CD4-positive, alpha-beta T cell (primary cell): ENCODE data around the gene ISG20. TPM values are rescaled to one million over a fixed set of nuclear protein-coding genes. Genes with fewer than 3 reads are reported as not detected.

ENCODE experiments used
- ATAC-seq: fragments of 200-7000 bp; cut with Tn5 transposase; one replicate; pipeline ENCODE4 v1.10.0; 2022; ENCODE audit warnings: mild to moderate bottlenecking; ENCODE audit not compliant: poor library complexity
- CTCF ChIA-PET: fragments of 350-600 bp; sonication (Branson Sonifier 250); formaldehyde crosslinking; loops from one replicate; lab custom pipeline; 2021; ENCODE audit warnings: antibody characterized with exemption, inconsistent platforms; lab: Charles Lee
- POLR2A ChIA-PET: fragments of 350-600 bp; sonication (Branson Sonifier 250); formaldehyde crosslinking; loops from one replicate; lab custom pipeline; 2021; ENCODE audit warnings: antibody characterized with exemption, inconsistent platforms; lab: Charles Lee
- DNase-seq, 14 experiments: peaks; one replicate each; pipeline ENCODE4 v3.0.0-alpha.2; 2013 to 2020; ENCODE audit warnings: mixed read lengths in 2 of 14
- H3K27ac ChIP-seq, 2 donors: one replicate each; pipeline versions ENCODE4 v1.5.1 to v1.7.0; 2013; ENCODE audit warnings: low read length in 2 of 2, low read depth in 1 of 2, mild to moderate bottlenecking in 1 of 2
- H3K27me3 ChIP-seq, 2 experiments: 1 replicate in 1 of 2; 2 replicates in 1 of 2; pipeline versions ENCODE4 v1.6.1 to v1.7.0; 2013; ENCODE audit warnings: low read length in 2 of 2, control low read depth in 1 of 2, mild to moderate bottlenecking in 1 of 2, moderate library complexity in 1 of 2; ENCODE audit not compliant: insufficient read depth in 2 of 2, control insufficient read depth in 1 of 2
- H3K36me3 ChIP-seq: one replicate; pipeline ENCODE4 v1.6.1; 2013; ENCODE audit warnings: low read length, control low read depth; ENCODE audit not compliant: insufficient read depth
- H3K4me1 ChIP-seq: one replicate; pipeline ENCODE4 v1.6.1; 2013; ENCODE audit warnings: low read length, control low read depth; ENCODE audit not compliant: insufficient read depth
- H3K4me3 ChIP-seq: one replicate; pipeline ENCODE4 v1.5.1; 2013; ENCODE audit warnings: mild to moderate bottlenecking, low read length, moderate library complexity
- H3K9me3 ChIP-seq, 2 experiments: 1 replicate in 1 of 2; 2 replicates in 1 of 2; pipeline versions ENCODE4 v1.6.1 to v1.7.0; 2013; ENCODE audit warnings: low read length in 2 of 2, mild to moderate bottlenecking in 2 of 2, control low read depth in 1 of 2, moderate library complexity in 1 of 2; ENCODE audit not compliant: control insufficient read depth in 1 of 2, insufficient read depth in 1 of 2
- H3K27ac Mint-ChIP-seq: one replicate; pipeline ENCODE4 v1.8.0; 2020; ENCODE audit warnings: mixed read lengths
- H3K27me3 Mint-ChIP-seq: one replicate; pipeline ENCODE4 v1.8.0; 2021; ENCODE audit warnings: mixed read lengths
- H3K36me3 Mint-ChIP-seq: one replicate; pipeline ENCODE4 v1.8.0; 2021; ENCODE audit warnings: low read depth, mixed read lengths
- H3K4me1 Mint-ChIP-seq: one replicate; pipeline ENCODE4 v1.8.0; 2021; ENCODE audit warnings: low read depth, mixed read lengths
- H3K4me3 Mint-ChIP-seq: one replicate; pipeline ENCODE4 v1.8.0; 2020; ENCODE audit warnings: mild to moderate bottlenecking, mixed read lengths
- H3K9me3 Mint-ChIP-seq: one replicate; pipeline ENCODE4 v1.8.0; 2020; ENCODE audit warnings: mixed read lengths
- intact Hi-C, 2 experiments: fragments of 100-400 bp; cut with DNase I in 1 of 2; cut with micrococcal nuclease in 1 of 2; formaldehyde crosslinking; loops; one replicate each; pipeline versions ENCODE4 v1.15.1 to v1.9.0; 2023 to 2025; cut with DNase I, micrococcal nuclease
- total RNA-seq, 174 experiments: library from RNA in 2 of 174; stranded (reverse) in 2 of 174; gene quantifications; one replicate each; pipeline ENCODE4 v1.2.3 and lab custom pipeline; 2021 to 2026
- TF ChIP-seq, protein P1 (sequence below): fragments of 200-600 bp; IDR thresholded peaks from one replicate; pipeline ENCODE4 v1.8.0; 2022; ENCODE audit warnings: antibody characterized with exemption, mild to moderate bottlenecking

The ISG20 gene
- total RNA-seq, 2 experiments from 2014 or later, result 152 to 157 TPM

DNA sequence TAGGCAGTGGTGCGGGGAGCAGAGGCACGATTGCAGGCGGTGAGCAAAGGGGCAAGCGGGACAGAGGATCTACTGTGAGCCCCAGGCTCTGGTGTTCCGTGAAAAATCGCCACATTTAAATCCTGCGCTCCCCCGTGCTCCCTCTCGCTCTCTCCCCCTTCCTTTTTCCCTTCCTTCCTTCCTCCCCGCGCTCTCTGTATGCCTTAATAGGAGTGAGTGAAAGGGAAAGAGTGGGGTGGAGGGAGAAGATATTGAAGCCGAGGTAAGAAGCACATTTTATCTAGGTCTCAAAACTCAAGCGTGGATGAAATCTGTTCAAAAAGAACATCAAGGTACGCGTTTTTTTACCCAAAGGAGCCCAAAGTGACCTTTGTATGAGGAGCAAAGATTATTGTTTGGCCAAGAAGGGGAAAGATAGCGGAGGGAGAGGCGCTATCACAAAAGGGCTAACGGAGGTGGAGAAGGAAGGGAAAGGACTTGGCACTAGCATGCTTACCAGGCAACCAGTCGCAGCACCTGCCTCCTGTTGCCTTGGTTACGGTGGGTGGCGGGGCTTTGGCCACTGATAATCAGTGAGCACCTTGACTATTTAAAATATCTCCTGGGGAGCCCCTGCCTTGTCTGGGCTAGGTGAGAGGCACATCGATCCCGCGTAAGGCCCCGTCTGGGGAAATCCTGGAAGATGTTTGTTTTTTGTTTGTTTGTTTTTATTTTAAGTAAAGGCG is 32.6 kb upstream of the ISG20 start:
- H3K4me3 Mint-ChIP-seq, result no peak overlapping the region
- CTCF ChIA-PET, result no interaction called here
- peaks cover 17% of the 10 kb centered on the region for H3K4me1 Mint-ChIP-seq
- Histone ChIP-seq H3K9me3 (peaks cover 0 to 27% of the 10 kb centered on the region in 2 experiments), H3K4me3 (no peak overlapping the region), H3K27ac (no peak overlapping the region), H3K27me3 (peaks cover 69 to 82% of the 10 kb centered on the region in 2 experiments), H3K36me3 (no peaks in the 10 kb centered on the region), H3K4me1 (peaks cover 25% of the 10 kb centered on the region)
- intact Hi-C loops, result no loop called here
- ATAC-seq (no peak), DNase-seq (no peak)
- POLR2A ChIA-PET, result no interaction called here
- no peak overlapping the region for H3K27ac Mint-ChIP-seq
- TF ChIP-seq, protein P1, sequence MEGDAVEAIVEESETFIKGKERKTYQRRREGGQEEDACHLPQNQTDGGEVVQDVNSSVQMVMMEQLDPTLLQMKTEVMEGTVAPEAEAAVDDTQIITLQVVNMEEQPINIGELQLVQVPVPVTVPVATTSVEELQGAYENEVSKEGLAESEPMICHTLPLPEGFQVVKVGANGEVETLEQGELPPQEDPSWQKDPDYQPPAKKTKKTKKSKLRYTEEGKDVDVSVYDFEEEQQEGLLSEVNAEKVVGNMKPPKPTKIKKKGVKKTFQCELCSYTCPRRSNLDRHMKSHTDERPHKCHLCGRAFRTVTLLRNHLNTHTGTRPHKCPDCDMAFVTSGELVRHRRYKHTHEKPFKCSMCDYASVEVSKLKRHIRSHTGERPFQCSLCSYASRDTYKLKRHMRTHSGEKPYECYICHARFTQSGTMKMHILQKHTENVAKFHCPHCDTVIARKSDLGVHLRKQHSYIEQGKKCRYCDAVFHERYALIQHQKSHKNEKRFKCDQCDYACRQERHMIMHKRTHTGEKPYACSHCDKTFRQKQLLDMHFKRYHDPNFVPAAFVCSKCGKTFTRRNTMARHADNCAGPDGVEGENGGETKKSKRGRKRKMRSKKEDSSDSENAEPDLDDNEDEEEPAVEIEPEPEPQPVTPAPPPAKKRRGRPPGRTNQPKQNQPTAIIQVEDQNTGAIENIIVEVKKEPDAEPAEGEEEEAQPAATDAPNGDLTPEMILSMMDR, result no peak
- H3K36me3 Mint-ChIP-seq, result no peaks in the 10 kb centered on the region
- no peaks in the 10 kb centered on the region for H3K9me3 Mint-ChIP-seq
- peaks cover 96% of the 10 kb centered on the region for H3K27me3 Mint-ChIP-seq

DNA sequence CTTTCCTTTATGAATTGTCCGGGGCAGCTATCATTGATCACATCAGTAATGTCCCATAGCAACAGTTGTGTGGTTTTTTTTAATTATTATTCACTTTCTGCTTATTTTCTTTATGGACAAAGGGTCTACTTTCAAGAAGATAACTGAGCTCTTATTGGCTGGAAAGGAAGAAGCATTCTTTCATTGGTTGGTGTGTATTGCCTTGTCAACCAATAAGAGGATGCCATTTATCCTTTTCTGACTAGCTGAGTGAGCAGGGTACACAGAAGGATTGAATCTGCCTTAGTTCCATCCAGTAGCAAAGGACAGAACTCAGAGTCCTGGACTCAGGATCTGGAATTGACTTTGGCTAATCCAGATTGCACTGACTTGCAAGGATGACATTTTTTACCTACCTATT is 30.9 kb upstream of the ISG20 start:
- intact Hi-C loops, result no loop called here
- Mint-ChIP-seq H3K27me3 (peaks cover 98% of the 10 kb centered on the region), H3K36me3 (no peaks in the 10 kb centered on the region), H3K4me3 (no peak overlapping the region), H3K4me1 (peaks cover 17% of the 10 kb centered on the region), H3K9me3 (no peaks in the 10 kb centered on the region), H3K27ac (no peak overlapping the region)
- ChIA-PET POLR2A (interaction anchor here (1.0 kb wide), 1 partner anchor 30 kb away, joined by 3 read pairs; no protein-coding TSS in a partner anchor), CTCF (no interaction called here)
- ATAC-seq (no peak), DNase-seq (no peak)
- Histone ChIP-seq H3K4me3 (no peak overlapping the region), H3K9me3 (peaks cover 0 to 27% of the 10 kb centered on the region in 2 experiments), H3K4me1 (peaks cover 25% of the 10 kb centered on the region), H3K27me3 (peaks cover 72 to 82% of the 10 kb centered on the region in 2 experiments), H3K36me3 (no peaks in the 10 kb centered on the region), H3K27ac (no peak overlapping the region)
- TF ChIP-seq, protein P1, result no peak

DNA sequence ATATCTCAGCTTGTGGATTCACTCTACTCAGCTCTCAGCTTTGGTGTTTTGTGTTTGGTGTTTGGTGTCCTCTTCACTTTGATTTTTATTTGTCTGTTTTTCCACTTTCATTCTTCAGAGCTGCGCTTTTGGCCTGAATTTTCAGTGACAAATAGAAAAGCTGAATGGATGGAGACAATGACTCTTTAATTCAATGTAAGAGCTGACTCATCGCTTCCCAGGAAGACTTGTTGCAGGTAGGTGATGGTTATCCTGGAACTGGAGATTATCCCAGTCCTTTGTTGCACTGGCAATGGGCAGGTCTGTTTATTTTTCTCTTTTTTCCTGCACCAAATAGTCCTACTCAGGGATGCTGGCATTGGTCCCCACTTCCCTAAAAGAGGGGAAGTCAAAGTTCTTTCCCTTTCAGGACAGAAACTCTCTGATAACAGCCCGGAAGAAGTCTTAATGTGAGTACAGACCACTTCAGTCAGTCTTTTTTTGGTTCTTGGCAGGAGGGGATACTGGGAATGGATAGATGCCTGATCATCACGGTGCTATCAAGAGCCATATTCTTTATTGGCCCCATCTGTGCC is 30.1 kb upstream of the ISG20 start:
- TF ChIP-seq, protein P1, result no peak
- ChIA-PET POLR2A (interaction anchor here (1.0 to 1.8 kb wide), 2 partner anchors 13 to 29 kb away, joined by 3 to 4 read pairs; partner anchors contain the start of gene AEN), CTCF (no interaction called here)
- no peak for ATAC-seq
- H3K27me3 ChIP-seq, result peaks cover 68 to 78% of the 10 kb centered on the region in 2 experiments
- Mint-ChIP-seq H3K9me3 (no peaks in the 10 kb centered on the region), H3K36me3 (no peaks in the 10 kb centered on the region), H3K27me3 (peaks cover 98% of the 10 kb centered on the region), H3K27ac (no peak overlapping the region), H3K4me1 (peaks cover 17% of the 10 kb centered on the region), H3K4me3 (no peak overlapping the region)
- H3K27ac ChIP-seq, result no peak overlapping the region
- H3K36me3 ChIP-seq, result no peaks in the 10 kb centered on the region
- peaks cover 25% of the 10 kb centered on the region for H3K4me1 ChIP-seq
- no peak for DNase-seq
- H3K9me3 ChIP-seq, result peaks cover 0 to 27% of the 10 kb centered on the region in 2 experiments
- no peak overlapping the region for H3K4me3 ChIP-seq
- intact Hi-C loops, result no loop called here
